H7 (cell line): ENCODE data around the gene TRIM46. TPM values are rescaled to one million over a fixed set of nuclear protein-coding genes. Genes with fewer than 3 reads are reported as not detected.
"Not testable (repeated sequence)": the region's sequence is repeated elsewhere in the genome, so short reads cannot be mapped to it uniquely, and the experiment has no call there.

ENCODE experiments used
- DNase-seq: peaks from one replicate; pipeline ENCODE4 v3.0.0; 2012
- H3K27me3 ChIP-seq: 2 replicates; pipeline ENCODE4 v1.6.0; 2011; ENCODE audit warnings: mild to moderate bottlenecking, low read length; ENCODE audit not compliant: control insufficient read depth, insufficient read depth
- H3K36me3 ChIP-seq: replicated peaks from 2 replicates; pipeline ENCODE4 v1.5.1; 2011; ENCODE audit warnings: low read length; ENCODE audit not compliant: control insufficient read depth, insufficient read depth
- H3K4me3 ChIP-seq: 2 replicates; pipeline ENCODE4 v1.5.1; 2011; ENCODE audit warnings: low read depth, mild to moderate bottlenecking, control low read depth, low read length, moderate library complexity; ENCODE audit not compliant: insufficient read depth
- total RNA-seq: library from RNA; depleted of rRNA; stranded (reverse); fragments of >200 nt; shearing (Covaris generic); gene quantifications from 2 replicates; pipeline ENCODE4 v1.2.3, GENCODE V29; 2014

The TRIM46 gene
- total RNA-seq, 1 experiment from 2014 or later = 9.9 TPM

- H3K36me3 ChIP-seq = peaks cover 1% of the 10 kb centered on the region
- peak; percentile 2 for DNase-seq
- H3K27me3 ChIP-seq = peaks cover 29% of the 10 kb centered on the region
- H3K4me3 ChIP-seq = no peak overlapping the region
Measured at GRCh38 chr1:155131856-155132255, 41.8 kb upstream of the TRIM46 start.

- peaks cover 10% of the 10 kb centered on the region for H3K27me3 ChIP-seq
- no peak for DNase-seq
- H3K36me3 ChIP-seq = peaks cover 3% of the 10 kb centered on the region
- H3K4me3 ChIP-seq = no peak overlapping the region
Measured at GRCh38 chr1:155133799-155134281, 39.8 kb upstream of the TRIM46 start.

- no peak overlapping the region for H3K4me3 ChIP-seq
Measured at GRCh38 chr1:155134322-155134721, 39.3 kb upstream of the TRIM46 start.

GRCh38 chr1:155134880-155135414 lies 38.7 kb upstream of the TRIM46 start:
- peak overlapping the region; percentile 87 for H3K4me3 ChIP-seq
- H3K36me3 ChIP-seq = peaks cover 3% of the 10 kb centered on the region
- DNase-seq = peak; percentile 71
- H3K27me3 ChIP-seq = peaks cover 1% of the 10 kb centered on the region; the same call in 1 of the 2 replicates

More at GRCh38 chr1:155134322-155134721, 39.3 kb upstream of the TRIM46 start:
- Histone ChIP-seq H3K36me3 (peaks cover 3% of the 10 kb centered on the region), H3K27me3 (peaks cover 6% of the 10 kb centered on the region)
- no peak for DNase-seq

- Histone ChIP-seq H3K4me3 (peak within 1 kb of the TSS; percentile 87), H3K36me3 (peaks cover 3% of the 10 kb centered on the region), H3K27me3 (peaks cover 1% of the 10 kb centered on the region; the same call in 1 of the 2 replicates)
- DNase-seq = peak; percentile 98
Measured at GRCh38 chr1:155135415-155136028, 38.1 kb upstream of the TRIM46 start, which contains the start of gene SLC50A1. Gene SLC50A1 (plus strand): TSS chr1:155135852. CDS start chr1:155135912, 60 bp downstream.

- Histone ChIP-seq H3K27me3 (no peaks in the 10 kb centered on the region), H3K36me3 (peaks cover 2% of the 10 kb centered on the region; the same call in 1 of the 2 replicates), H3K4me3 (peak overlapping the region; percentile 37)
- DNase-seq = peak; percentile 55
Measured at GRCh38 chr1:155136748-155137147, 36.9 kb upstream of the TRIM46 start.

- no peaks in the 10 kb centered on the region for H3K27me3 ChIP-seq
- H3K36me3 ChIP-seq = peaks cover 2% of the 10 kb centered on the region; the same call in 1 of the 2 replicates
- no peak overlapping the region for H3K4me3 ChIP-seq
- DNase-seq = no peak
Measured at GRCh38 chr1:155137154-155137949, 36.3 kb upstream of the TRIM46 start.

GRCh38 chr1:155139895-155140629 lies 33.6 kb upstream of the TRIM46 start, which contains the start of gene DPM3:
Gene DPM3 (minus strand): TSS chr1:155140531. CDS start chr1:155140240, 291 bp downstream.
- Histone ChIP-seq H3K4me3 (peak within 1 kb of the TSS; percentile 97), H3K36me3 (peaks cover 2% of the 10 kb centered on the region; the same call in 1 of the 2 replicates), H3K27me3 (no peaks in the 10 kb centered on the region)
- DNase-seq = peak; percentile 91

- DNase-seq = no peak
- H3K4me3 ChIP-seq = peak overlapping the region; percentile 97
- no peaks in the 10 kb centered on the region for H3K27me3 ChIP-seq
- peaks cover 2% of the 10 kb centered on the region; the same call in 1 of the 2 replicates for H3K36me3 ChIP-seq
Measured at GRCh38 chr1:155140630-155140953, 33.1 kb upstream of the TRIM46 start.

- Histone ChIP-seq H3K4me3 (no peak overlapping the region), H3K36me3 (peaks cover 2% of the 10 kb centered on the region; the same call in 1 of the 2 replicates), H3K27me3 (no peaks in the 10 kb centered on the region)
- no peak for DNase-seq
Measured at GRCh38 chr1:155141749-155142148, 31.9 kb upstream of the TRIM46 start.

GRCh38 chr1:155145491-155145890 lies 28.2 kb upstream of the TRIM46 start:
- H3K27me3 ChIP-seq = no peaks in the 10 kb centered on the region
- no peaks in the 10 kb centered on the region for H3K36me3 ChIP-seq
- H3K4me3 ChIP-seq = no peak overlapping the region
- DNase-seq = peak; percentile 24

GRCh38 chr1:155155996-155156643 lies 17.5 kb upstream of the TRIM46 start:
- not testable (repeated sequence) for H3K27me3 ChIP-seq, DNase-seq, H3K4me3 ChIP-seq, H3K36me3 ChIP-seq

GRCh38 chr1:155158991-155159390 lies 14.7 kb upstream of the TRIM46 start:
- no peak overlapping the region for H3K4me3 ChIP-seq
- DNase-seq = no peak
- H3K27me3 ChIP-seq = no peaks in the 10 kb centered on the region
- H3K36me3 ChIP-seq = no peaks in the 10 kb centered on the region

- no peak for DNase-seq
- no peaks in the 10 kb centered on the region for H3K36me3 ChIP-seq
- no peaks in the 10 kb centered on the region for H3K27me3 ChIP-seq
- H3K4me3 ChIP-seq = no peak overlapping the region
Measured at GRCh38 chr1:155160128-155160527, 13.5 kb upstream of the TRIM46 start.
